DND-41 (cell line): ENCODE data around the gene SUB1.

Source experiments
- ATAC-seq: fragments of 200-7000 bp; cut with Tn5 transposase; 3 replicates; pipeline ENCODE4 v1.9.1; 2021; ENCODE audit warnings: low read depth; ENCODE audit not compliant: insufficient read depth
- DNase-seq: peaks from one replicate; pipeline ENCODE4 v3.0.0-alpha.2; 2020
- H2AFZ ChIP-seq: 2 replicates; pipeline ENCODE4 v1.6.0; 2012; ENCODE audit warnings: low read depth, low read length
- H3K27ac ChIP-seq: 2 replicates; pipeline ENCODE4 v1.5.1; 2012; ENCODE audit warnings: low read length, inconsistent platforms
- H3K27me3 ChIP-seq: fragments of 200-600 bp; sonication (generic); 2 replicates; pipeline ENCODE4 v1.6.0; 2012; ENCODE audit warnings: low read length, mild to moderate bottlenecking, inconsistent platforms; ENCODE audit not compliant: insufficient read depth, poor library complexity
- H3K36me3 ChIP-seq: 2 replicates; pipeline ENCODE4 v1.5.1; 2012; ENCODE audit warnings: low read length, inconsistent platforms; ENCODE audit not compliant: insufficient read depth
- H3K4me1 ChIP-seq: 2 replicates; pipeline ENCODE4 v1.5.1; 2012; ENCODE audit warnings: mild to moderate bottlenecking, low read length; ENCODE audit not compliant: insufficient read depth
- H3K4me2 ChIP-seq: 2 replicates; pipeline ENCODE4 v1.6.0; 2012; ENCODE audit warnings: mild to moderate bottlenecking, moderate library complexity, low read length, inconsistent platforms; ENCODE audit not compliant: insufficient read depth
- H3K4me3 ChIP-seq, 2 experiments: fragments of 200-600 bp in 1 of 2; shearing (Covaris generic) in 1 of 2; 2 replicates each; pipeline ENCODE4 v1.5.1; 2012 to 2016; ENCODE audit warnings: inconsistent platforms in 2 of 2, low read length in 2 of 2, mild to moderate bottlenecking in 2 of 2, low read depth in 1 of 2, moderate library complexity in 1 of 2
- H3K79me2 ChIP-seq: 2 replicates; pipeline ENCODE4 v1.6.0; 2012; ENCODE audit warnings: low read length, inconsistent platforms; ENCODE audit not compliant: insufficient read depth
- H3K9ac ChIP-seq: 2 replicates; pipeline ENCODE4 v1.6.0; 2012; ENCODE audit warnings: low read depth, mild to moderate bottlenecking, inconsistent platforms, low read length, moderate library complexity
- H3K9me3 ChIP-seq: 2 replicates; pipeline ENCODE4 v1.5.1; 2012; ENCODE audit warnings: low read length, moderate library complexity, mild to moderate bottlenecking, inconsistent platforms; ENCODE audit not compliant: insufficient read depth, severe bottlenecking
- H4K20me1 ChIP-seq: 2 replicates; pipeline ENCODE4 v1.6.0; 2012; ENCODE audit warnings: low read length; ENCODE audit not compliant: insufficient read depth
- EZH2 ChIP-seq: IDR thresholded peaks from 3 replicates; pipeline ENCODE4 v1.6.1; 2012; ENCODE audit warnings: borderline replicate concordance, low read depth, mild to moderate bottlenecking, moderate library complexity, low read length, inconsistent platforms; ENCODE audit not compliant: severe bottlenecking
- TF ChIP-seq, protein P1 (sequence below): IDR thresholded peaks from 2 replicates; pipeline ENCODE4 v1.5.1; 2012; ENCODE audit warnings: borderline replicate concordance, low read length, moderate library complexity, mild to moderate bottlenecking; ENCODE audit not compliant: poor library complexity, severe bottlenecking; ENCODE audit errors: extremely low read depth

The SUB1 gene

DNA sequence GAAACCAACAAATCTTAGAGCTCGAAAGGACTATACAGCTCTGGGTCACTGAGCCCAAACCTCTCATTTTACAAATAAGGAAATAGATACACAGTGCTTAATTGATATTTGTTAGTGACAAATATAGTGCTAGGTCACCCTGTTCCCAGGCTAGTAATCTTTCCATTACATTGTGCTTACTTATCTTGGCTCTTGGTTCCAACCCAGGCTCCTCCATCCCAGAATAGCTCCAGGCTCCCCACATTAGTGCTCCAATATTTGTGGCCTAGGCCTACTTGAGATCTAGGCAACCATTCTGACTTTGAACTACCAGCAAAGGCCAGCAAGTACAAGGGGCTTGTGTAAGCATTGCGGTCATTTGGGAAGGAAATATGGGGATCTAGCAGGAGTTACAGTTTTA lies 21.7 kb upstream of the SUB1 start:
- Histone ChIP-seq H3K9ac (no peak overlapping the region), H2AFZ (no peak overlapping the region), H3K27ac (no peak overlapping the region), H3K4me2 (no peak overlapping the region), H3K9me3 (no peaks in the 10 kb centered on the region), H3K79me2 (no peaks in the 10 kb centered on the region), H3K27me3 (no peaks in the 10 kb centered on the region), H4K20me1 (no peaks in the 10 kb centered on the region), H3K4me1 (no peaks in the 10 kb centered on the region), H3K4me3 (no peak overlapping the region), H3K36me3 (no peaks in the 10 kb centered on the region)
- no peak for TF ChIP-seq EZH2
- TF ChIP-seq, protein P1, sequence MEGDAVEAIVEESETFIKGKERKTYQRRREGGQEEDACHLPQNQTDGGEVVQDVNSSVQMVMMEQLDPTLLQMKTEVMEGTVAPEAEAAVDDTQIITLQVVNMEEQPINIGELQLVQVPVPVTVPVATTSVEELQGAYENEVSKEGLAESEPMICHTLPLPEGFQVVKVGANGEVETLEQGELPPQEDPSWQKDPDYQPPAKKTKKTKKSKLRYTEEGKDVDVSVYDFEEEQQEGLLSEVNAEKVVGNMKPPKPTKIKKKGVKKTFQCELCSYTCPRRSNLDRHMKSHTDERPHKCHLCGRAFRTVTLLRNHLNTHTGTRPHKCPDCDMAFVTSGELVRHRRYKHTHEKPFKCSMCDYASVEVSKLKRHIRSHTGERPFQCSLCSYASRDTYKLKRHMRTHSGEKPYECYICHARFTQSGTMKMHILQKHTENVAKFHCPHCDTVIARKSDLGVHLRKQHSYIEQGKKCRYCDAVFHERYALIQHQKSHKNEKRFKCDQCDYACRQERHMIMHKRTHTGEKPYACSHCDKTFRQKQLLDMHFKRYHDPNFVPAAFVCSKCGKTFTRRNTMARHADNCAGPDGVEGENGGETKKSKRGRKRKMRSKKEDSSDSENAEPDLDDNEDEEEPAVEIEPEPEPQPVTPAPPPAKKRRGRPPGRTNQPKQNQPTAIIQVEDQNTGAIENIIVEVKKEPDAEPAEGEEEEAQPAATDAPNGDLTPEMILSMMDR = no peak
- no peak for DNase-seq
- no peak for ATAC-seq

DNA sequence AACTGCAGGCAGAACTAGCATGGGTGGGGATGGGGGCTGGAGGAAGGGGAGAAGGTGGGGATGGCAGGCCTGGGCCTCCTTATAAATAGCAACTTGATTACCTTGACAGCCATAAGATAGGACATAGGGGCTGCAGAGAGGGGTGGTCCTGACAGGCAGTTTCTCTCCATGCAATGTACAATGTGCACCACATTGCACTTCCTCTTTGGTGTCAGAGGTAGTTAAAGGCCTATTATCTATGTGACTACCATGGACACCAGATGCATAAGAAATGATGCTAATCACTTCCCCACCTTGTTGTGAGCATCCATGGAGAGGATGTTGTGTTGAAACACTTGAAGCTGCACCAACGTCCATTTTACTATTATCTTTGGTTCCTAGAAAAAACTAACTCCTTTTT lies 20.2 kb upstream of the SUB1 start:
- no peak overlapping the region for H3K4me3 ChIP-seq
- no peak for ATAC-seq
- H2AFZ ChIP-seq = no peak overlapping the region
- H3K4me2 ChIP-seq = no peak overlapping the region
- TF ChIP-seq, protein P1 = no peak
- TF ChIP-seq EZH2 = no peak
- H3K36me3 ChIP-seq = no peaks in the 10 kb centered on the region
- no peaks in the 10 kb centered on the region for H3K27me3 ChIP-seq
- no peak overlapping the region for H3K9ac ChIP-seq
- H3K27ac ChIP-seq = no peak overlapping the region
- H3K9me3 ChIP-seq = no peaks in the 10 kb centered on the region
- H3K4me1 ChIP-seq = no peaks in the 10 kb centered on the region
- no peaks in the 10 kb centered on the region for H4K20me1 ChIP-seq
- no peaks in the 10 kb centered on the region for H3K79me2 ChIP-seq
- no peak for DNase-seq

DNA sequence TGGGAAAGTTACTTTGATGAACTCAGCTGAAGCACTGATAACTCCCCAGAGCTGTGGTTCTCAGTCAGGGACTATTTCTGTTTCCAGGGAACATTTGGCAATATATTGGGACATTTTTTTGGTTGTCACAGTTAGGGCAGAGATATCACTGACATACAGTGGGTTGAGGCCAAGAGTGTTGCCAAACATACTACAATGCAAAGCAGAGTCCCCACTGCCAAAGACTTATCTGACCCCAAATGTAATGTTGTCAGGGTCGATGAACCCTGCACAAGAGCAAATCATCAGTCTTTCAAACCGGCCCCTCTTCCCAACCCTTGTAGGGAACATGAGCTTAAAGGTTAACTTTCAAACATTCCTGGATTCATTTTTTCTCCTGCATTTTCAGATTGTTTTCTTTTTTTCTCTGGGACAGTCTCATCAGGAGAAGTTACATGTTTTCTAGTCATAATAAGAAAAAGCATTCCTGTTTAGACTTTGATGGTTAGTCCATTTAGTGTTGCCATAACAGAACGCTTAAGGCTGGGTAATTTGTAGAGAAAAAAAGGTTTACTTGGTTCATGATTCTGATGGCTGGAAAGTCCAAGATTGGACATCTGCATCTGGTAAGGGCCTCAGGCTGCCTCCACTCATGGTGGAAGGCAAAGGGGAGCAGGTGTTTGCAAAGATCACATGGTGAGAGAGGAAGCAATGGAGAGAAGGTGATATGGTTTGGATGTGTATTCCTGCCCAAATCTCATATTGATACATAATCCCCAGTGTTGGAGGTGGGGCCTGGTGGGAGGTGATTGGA lies 18.8 kb upstream of the SUB1 start:
- no peak for DNase-seq
- H3K4me1 ChIP-seq = no peaks in the 10 kb centered on the region
- H4K20me1 ChIP-seq = no peaks in the 10 kb centered on the region
- H3K4me3 ChIP-seq = no peak overlapping the region
- H3K9ac ChIP-seq = no peak overlapping the region
- H2AFZ ChIP-seq = no peak overlapping the region
- ATAC-seq = no peak
- no peaks in the 10 kb centered on the region for H3K79me2 ChIP-seq
- no peak for TF ChIP-seq EZH2
- TF ChIP-seq, protein P1 = no peak
- no peak overlapping the region for H3K27ac ChIP-seq
- H3K9me3 ChIP-seq = no peaks in the 10 kb centered on the region
- no peaks in the 10 kb centered on the region for H3K27me3 ChIP-seq
- H3K4me2 ChIP-seq = no peak overlapping the region
- H3K36me3 ChIP-seq = no peaks in the 10 kb centered on the region
